NCI-H2081 (cell line): Measurements from ENCODE around the gene CUEDC1.

Source experiments
- DNase-seq, 2 experiments: peaks; one replicate each; lab custom pipeline; 2025; lab: John Stamatoyannopoulos, UW

CUEDC1 gene

GRCh38 chr17:57874434-57875289, 80.5 kb downstream of the CUEDC1 start:
- no peak for DNase-seq

DNA sequence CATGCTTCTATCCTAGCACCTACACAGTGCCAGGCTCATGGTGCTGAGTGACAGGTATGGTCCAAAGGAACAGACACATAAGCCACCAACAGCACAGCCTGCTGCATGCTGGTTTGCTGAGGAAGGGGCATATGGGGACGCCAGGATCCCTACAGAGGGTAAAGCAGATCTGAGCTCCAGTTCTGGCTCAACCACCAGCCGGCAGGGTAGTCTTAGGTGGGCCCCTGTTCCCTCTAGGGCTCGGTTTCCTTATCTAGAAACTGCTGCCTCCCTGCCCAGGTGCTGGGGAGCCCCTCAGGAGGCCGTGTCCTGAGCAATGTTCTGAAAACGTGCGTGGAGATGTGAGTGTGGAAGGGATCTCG, 81.2 kb downstream of the CUEDC1 start:
- DNase-seq = no peak

DNA sequence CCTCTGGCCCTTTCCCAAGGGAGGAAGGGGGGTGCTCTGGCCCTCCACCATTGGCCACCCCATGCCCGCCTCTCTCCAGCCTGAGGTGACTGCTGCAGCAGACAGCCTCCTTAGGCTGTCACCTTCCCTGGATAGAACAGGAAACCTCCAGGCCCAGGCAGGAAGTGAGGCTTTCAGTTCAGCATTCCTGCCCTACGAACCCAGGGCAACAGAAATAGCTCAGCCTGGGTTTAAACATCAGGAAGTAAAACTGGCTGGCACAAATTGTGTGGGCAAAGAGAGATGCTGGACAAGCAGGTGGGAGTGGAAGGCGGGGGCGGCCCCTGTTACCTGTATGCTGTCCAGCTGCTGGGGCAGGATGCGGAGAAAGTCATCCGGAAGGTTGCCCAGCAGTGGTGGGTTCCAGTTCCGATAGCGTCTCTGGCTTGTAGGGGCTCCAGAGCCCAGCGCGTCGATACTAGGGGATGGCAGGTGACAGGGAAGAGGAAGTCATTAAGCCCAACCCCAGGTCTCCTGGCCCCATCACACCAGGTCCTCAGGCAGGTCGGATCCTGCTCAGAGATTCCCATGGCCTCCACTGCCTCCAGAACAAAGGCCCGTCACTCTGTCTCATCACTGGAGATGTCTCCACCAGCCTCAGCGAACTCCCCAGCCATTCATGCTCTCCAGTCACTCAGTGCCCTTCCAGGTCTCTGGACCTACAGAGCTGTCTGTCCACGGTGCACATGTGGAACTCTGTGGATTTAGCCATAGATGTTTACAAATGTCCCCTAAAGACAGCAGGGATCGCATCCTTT, 81.8 kb downstream of the CUEDC1 start:
- no peak for DNase-seq

DNA sequence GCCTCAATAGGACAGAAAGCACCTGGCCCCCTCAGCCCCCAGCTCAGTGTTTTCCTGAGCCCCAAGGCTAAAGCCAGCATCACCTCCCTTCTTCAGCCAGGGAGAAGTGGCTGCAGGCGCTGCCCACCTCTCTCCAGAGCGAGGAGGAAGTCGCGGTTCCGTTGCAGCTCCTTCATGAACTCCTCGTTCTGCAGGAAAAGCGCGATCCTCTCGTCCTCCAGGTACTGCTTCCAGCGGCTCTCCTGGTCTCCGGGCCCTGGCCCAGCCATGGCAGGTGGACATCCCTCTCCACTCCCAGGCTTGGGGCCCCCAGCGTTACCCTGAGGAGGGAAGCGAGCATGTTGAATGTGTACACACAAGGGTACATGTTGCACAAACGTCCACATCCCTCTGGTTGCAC, 82.7 kb downstream of the CUEDC1 start:
- no peak for DNase-seq

DNA sequence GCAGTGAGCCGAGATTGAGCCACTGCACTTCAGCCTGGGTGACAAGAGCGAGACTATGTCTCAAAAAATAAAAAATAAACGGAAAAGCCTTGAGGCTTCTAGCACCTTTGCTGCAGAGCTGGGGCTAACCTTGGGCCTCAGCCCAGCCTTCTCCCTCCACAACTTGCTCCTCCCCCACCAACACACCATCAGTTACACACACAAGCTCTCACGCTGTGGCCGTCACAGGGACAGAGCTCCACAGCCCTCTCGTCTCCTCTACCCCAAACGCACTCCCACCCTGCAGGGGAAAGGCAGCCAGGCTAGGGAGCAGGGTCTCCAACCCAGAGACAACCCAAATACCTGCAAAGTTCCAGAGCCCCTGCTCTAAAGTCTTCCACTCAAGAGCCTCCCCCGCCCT, 83.3 kb downstream of the CUEDC1 start:
- no peak for DNase-seq

- no peak for DNase-seq
Measured at GRCh38 chr17:57871155-57871554, 84.1 kb downstream of the CUEDC1 start.

GRCh38 chr17:57870283-57870635, 85.0 kb downstream of the CUEDC1 start:
- DNase-seq = no peak

- no peak for DNase-seq
Measured at GRCh38 chr17:57869617-57870282, 85.5 kb downstream of the CUEDC1 start.

DNA sequence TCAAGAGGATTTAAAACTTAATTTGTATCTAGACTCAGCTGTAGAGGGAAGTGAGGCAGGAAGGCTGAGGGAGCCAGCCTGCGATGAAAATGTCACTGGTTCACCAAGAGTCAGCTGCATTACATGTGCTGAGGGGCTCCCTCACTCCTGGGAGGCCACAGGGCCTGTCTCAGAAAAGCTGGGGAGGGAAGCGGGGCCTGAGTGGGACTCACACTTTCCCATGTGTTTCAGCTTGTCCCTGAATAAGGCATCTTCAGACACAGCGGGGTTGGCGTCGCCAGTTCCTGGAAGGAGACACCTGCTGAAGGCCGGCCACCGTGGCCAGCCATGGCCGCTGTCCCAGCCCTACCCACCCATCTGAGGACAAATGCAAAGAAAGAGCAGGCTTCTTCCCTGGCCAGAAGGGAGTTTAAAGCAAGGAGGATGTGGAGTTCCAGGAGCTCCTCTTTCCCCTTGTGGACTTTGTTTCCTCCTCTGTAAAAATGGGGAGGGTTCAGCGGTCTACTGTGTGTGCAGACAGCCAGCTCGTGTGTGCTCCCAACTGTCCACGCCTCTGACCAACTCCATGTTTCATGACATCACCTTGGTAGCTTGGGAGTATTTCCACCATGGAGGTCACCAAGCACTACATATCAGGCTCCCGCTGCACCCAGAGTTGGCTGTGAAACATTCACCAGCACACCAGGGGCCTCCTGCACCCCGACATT, 86.1 kb downstream of the CUEDC1 start:
- DNase-seq = no peak

GRCh38 chr17:57868007-57868909, 87.0 kb downstream of the CUEDC1 start:
- DNase-seq = no peak

DNA sequence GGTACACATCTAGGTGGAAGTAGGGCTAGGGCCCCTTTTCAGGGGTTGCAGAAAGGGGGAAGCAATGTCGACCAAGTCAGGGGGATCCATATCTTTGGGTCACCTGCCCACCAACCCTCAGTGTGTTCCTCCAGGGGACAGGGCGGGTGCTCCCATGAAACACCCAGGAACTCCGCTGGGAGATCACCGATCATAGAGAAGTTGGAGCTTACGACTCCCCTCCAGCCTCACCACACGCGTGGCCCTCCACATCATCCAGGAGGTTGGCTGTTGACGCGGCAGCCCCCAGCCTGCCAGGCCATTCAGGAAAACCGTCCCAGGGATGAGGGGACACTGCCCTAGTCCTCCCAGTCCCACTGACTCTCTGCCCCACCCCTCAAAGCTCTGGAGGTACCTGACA, 88.1 kb downstream of the CUEDC1 start:
- DNase-seq = no peak

GRCh38 chr17:57866723-57867122, 88.5 kb downstream of the CUEDC1 start:
- no peak for DNase-seq

GRCh38 chr17:57866319-57866718, 88.9 kb downstream of the CUEDC1 start:
- no peak for DNase-seq

- DNase-seq = no peak
Measured at GRCh38 chr17:57864273-57864672, 90.9 kb downstream of the CUEDC1 start.

DNA sequence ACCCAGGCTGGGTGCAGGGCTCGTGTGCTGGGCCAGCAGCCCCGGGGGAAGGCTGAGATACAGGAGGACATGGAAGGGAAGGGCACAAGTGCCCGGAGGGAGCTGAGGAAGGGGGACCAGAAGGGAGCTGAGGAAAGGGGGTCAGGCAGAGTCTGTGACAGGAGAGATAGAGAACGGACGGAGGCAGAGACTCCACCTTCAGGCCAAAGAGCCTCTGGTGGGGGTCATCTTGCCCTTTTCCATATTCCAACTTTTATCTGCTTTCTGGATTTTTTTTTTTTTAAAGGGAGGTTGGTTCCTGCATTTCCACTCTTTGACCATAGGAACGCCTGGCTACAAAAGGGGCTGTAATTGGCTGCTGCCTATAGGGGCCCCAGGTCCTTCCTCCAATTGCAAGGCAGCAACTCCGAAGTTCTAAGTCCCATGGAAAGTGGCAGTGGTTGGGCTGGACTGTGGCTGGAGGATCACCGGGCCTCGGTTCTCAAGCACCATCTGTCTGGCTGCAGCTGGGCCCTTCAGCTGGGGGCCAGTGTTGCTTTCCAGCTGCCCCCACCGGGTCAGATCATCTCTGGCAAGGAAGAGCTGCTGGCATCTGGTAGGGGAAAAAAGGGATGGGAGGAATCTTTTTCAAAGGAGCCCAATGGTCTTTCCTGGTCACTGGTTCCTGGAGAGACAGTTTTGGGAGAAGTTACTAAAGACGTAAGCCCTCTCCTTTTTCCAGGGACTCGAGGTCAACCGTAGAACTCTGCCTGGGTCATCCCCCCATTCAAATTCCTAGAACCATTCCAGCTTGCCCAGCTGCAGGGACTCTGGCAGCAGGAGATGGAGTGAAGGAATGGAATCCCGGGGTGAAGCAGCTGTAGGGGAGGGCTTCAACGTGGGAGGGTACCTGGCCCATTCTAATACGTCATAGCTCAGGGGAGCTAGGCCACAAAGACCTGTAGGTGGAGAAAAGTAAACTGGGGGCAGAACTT, 92.2 kb downstream of the CUEDC1 start:
- no peak for DNase-seq

GRCh38 chr17:57861790-57862693, 93.2 kb downstream of the CUEDC1 start:
- DNase-seq = no peak

DNA sequence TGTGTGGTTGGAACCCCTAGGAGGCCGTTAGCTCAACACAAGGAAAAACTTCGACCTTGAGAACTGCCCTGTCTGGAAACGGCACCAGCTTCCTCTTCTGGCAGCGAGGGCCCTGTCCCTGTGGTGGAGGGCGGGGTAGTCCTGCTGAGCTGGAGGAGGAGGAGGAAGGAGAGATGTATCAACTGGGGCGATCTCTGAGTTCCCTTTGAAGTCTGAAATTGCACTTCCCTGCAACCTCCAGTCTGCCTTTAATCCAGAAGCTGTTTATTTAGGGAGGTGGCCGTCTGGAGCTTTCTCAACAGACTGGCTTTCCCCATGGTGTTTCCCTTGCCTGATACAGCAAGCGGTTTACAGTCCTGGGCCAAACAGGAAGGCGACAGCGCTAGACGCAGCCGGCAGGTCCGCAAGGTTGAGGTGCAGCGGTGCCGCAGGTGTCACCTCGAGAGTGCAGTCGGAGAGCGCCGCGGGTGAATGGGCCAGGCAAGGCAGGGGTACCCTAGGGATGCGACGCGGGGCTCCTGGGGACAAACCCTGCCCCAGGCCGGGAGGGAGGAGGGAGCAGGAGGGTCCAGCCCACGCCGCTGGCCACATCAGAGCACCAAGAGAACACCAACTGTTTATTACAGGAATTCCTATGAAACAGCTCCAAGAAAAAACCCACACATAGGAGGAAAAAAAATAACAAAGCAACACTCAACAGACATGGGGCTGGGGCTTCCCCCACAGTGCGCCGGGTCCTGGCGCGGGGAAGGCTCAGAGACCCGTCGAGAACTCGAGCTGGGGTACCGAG, 94.0 kb downstream of the CUEDC1 start:
- DNase-seq = peak; percentile 29 to 66

GRCh38 chr17:57860414-57860999, 94.7 kb downstream of the CUEDC1 start:
- peak; percentile 59 to 85 for DNase-seq
